ENCODE measurements around the gene IL6R.

DNA sequence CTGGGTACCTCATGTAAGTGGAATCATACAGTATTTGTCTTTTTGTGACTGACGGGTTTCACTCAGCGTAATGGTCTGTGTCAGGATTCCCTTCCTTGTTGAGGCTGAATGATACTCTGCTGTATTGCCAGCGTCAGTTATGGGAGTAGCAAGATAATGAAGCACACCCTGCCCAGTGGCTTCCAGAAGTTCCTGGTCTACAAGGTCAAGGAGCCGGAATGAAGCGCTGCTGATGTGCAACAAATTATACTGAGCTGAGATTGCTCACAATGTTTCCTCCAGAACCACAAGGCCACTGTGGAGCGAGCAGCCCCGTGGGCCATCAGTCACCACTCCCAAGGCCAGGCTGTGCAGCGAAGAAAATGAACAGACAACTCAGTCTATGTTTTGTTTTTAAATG, 72.9 kb downstream of the IL6R start:
- TF ChIP-seq, protein P1, sequence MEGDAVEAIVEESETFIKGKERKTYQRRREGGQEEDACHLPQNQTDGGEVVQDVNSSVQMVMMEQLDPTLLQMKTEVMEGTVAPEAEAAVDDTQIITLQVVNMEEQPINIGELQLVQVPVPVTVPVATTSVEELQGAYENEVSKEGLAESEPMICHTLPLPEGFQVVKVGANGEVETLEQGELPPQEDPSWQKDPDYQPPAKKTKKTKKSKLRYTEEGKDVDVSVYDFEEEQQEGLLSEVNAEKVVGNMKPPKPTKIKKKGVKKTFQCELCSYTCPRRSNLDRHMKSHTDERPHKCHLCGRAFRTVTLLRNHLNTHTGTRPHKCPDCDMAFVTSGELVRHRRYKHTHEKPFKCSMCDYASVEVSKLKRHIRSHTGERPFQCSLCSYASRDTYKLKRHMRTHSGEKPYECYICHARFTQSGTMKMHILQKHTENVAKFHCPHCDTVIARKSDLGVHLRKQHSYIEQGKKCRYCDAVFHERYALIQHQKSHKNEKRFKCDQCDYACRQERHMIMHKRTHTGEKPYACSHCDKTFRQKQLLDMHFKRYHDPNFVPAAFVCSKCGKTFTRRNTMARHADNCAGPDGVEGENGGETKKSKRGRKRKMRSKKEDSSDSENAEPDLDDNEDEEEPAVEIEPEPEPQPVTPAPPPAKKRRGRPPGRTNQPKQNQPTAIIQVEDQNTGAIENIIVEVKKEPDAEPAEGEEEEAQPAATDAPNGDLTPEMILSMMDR (IDR thresholded peaks at IDR 0.05), result no peak
- TF ChIP-seq EP300 (IDR thresholded peaks at IDR 0.05), result no peak
